Raji (cell line): ENCODE results near the gene CRYBB3.

ENCODE experiments used
- POLR2A ChIP-seq: IDR thresholded peaks from 2 replicates; pipeline ENCODE4 v1.6.1; 2011; ENCODE audit warnings: low read depth, low read length, control low read depth; ENCODE audit not compliant: insufficient read depth

CRYBB3 gene

GRCh38 chr22:25169278-25170031 is 30.2 kb upstream of the CRYBB3 start:
- TF ChIP-seq POLR2A: no peak

GRCh38 chr22:25170426-25170980 is 29.2 kb upstream of the CRYBB3 start:
- TF ChIP-seq POLR2A: no peak

GRCh38 chr22:25172153-25172552 is 27.5 kb upstream of the CRYBB3 start:
- no peak for TF ChIP-seq POLR2A

GRCh38 chr22:25174156-25174887 is 25.3 kb upstream of the CRYBB3 start:
- no peak for TF ChIP-seq POLR2A

GRCh38 chr22:25174888-25175411 is 24.7 kb upstream of the CRYBB3 start:
- TF ChIP-seq POLR2A: no peak

GRCh38 chr22:25176175-25176574 is 23.5 kb upstream of the CRYBB3 start:
- TF ChIP-seq POLR2A: no peak

GRCh38 chr22:25176799-25177198 is 22.9 kb upstream of the CRYBB3 start:
- TF ChIP-seq POLR2A: no peak

- TF ChIP-seq POLR2A: no peak
Observed at GRCh38 chr22:25177226-25177625, 22.4 kb upstream of the CRYBB3 start.

GRCh38 chr22:25177895-25178294 is 21.8 kb upstream of the CRYBB3 start:
- no peak for TF ChIP-seq POLR2A

GRCh38 chr22:25182131-25183110 is 17.2 kb upstream of the CRYBB3 start:
- TF ChIP-seq POLR2A: no peak

GRCh38 chr22:25183949-25184619 is 15.6 kb upstream of the CRYBB3 start:
- no peak for TF ChIP-seq POLR2A

GRCh38 chr22:25186140-25186539 is 13.5 kb upstream of the CRYBB3 start:
- TF ChIP-seq POLR2A: no peak

GRCh38 chr22:25187469-25187868 is 12.2 kb upstream of the CRYBB3 start:
- no peak for TF ChIP-seq POLR2A

- no peak for TF ChIP-seq POLR2A
Observed at GRCh38 chr22:25192406-25192805, 7.3 kb upstream of the CRYBB3 start.
